ENCODE measurements around the gene IFT81.

The IFT81 gene

DNA sequence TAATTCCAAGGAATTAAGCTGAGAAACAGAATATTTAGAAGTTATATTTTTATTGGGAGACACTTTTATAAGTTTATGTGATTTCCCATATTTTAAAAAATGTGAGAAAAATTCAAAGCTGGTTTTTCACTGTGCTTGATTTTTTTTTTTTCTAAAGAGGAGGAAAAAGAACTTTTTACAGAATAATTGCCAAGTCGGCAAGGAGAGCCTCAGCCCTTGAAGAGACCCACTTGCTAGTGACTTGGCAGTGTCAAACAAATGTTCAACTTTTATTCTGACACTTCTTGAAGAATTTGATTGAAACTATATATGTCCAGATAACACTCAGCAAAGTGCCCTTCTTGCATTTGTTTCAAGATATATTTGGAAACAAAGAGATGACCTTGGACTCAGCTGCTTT lies 104.6 kb downstream of the IFT81 start:
- no peak for DNase-seq (ENCODE audit: low read depth, low spot score)
- H3K4me3 ChIP-seq (ENCODE audit: low read depth, low read length), result no peak overlapping the region
- CTCF ChIA-PET, result interaction anchor here (1.2 kb wide), 1 partner anchor 130 kb away, joined by 3 read pairs; no protein-coding TSS in a partner anchor
- TF ChIP-seq, protein P1, sequence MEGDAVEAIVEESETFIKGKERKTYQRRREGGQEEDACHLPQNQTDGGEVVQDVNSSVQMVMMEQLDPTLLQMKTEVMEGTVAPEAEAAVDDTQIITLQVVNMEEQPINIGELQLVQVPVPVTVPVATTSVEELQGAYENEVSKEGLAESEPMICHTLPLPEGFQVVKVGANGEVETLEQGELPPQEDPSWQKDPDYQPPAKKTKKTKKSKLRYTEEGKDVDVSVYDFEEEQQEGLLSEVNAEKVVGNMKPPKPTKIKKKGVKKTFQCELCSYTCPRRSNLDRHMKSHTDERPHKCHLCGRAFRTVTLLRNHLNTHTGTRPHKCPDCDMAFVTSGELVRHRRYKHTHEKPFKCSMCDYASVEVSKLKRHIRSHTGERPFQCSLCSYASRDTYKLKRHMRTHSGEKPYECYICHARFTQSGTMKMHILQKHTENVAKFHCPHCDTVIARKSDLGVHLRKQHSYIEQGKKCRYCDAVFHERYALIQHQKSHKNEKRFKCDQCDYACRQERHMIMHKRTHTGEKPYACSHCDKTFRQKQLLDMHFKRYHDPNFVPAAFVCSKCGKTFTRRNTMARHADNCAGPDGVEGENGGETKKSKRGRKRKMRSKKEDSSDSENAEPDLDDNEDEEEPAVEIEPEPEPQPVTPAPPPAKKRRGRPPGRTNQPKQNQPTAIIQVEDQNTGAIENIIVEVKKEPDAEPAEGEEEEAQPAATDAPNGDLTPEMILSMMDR (IDR thresholded peaks at IDR 0.05; ENCODE audit: insufficient read depth, low read length, missing control alignments), result no peak
- POLR2A ChIA-PET, result no interaction called here

DNA sequence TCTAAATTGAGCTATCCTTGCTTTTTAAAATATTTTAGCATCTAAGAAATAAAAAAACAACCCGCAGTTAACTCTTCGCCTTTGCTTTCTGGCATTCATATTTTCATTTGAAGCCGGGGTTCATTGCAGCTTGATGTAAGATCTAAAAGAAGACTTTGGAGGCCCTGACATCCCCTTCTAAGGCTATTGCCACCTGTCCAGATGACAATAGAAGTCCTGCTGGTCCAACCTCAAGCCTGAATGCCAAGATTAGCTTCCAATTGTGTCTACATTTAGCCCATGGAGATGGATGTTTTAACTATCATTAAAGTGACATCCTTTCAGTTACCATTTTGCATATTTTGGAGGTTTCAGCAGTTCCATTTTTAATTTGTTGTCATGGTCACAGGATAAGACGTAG lies 105.3 kb downstream of the IFT81 start:
- DNase-seq (ENCODE audit: low read depth, low spot score), result no peak
- POLR2A ChIA-PET, result no interaction called here
- H3K4me3 ChIP-seq (ENCODE audit: low read depth, low read length), result no peak overlapping the region
- CTCF ChIA-PET, result interaction anchor here (1.2 kb wide), 1 partner anchor 130 kb away, joined by 3 read pairs; no protein-coding TSS in a partner anchor
- TF ChIP-seq, protein P1 (IDR thresholded peaks at IDR 0.05; ENCODE audit: insufficient read depth, low read length, missing control alignments), result no peak

DNA sequence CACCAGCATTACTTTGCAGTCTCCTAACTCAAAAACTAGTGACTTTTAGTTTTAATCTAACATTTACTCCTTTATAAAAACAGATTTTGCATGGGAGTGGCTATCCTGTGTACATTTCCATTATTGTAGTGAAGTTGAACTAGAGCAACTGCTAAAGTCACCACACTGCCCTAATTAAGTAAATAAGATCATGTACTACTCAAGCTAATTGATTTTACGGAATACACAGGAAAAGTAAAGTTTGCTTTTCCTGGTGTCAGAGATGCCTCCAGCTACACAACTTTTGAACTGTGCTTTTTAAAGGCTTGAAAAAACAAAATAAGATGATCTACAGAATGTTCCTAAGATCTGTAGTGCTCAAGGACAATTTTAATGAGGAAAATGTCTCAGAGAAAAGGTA lies 106.5 kb downstream of the IFT81 start:
- ChIA-PET POLR2A (no interaction called here), CTCF (no interaction called here)
- TF ChIP-seq, protein P1 (IDR thresholded peaks at IDR 0.05; ENCODE audit: insufficient read depth, low read length, missing control alignments), result no peak
- DNase-seq (ENCODE audit: low read depth, low spot score), result no peak
- H3K4me3 ChIP-seq (ENCODE audit: low read depth, low read length), result no peak overlapping the region

DNA sequence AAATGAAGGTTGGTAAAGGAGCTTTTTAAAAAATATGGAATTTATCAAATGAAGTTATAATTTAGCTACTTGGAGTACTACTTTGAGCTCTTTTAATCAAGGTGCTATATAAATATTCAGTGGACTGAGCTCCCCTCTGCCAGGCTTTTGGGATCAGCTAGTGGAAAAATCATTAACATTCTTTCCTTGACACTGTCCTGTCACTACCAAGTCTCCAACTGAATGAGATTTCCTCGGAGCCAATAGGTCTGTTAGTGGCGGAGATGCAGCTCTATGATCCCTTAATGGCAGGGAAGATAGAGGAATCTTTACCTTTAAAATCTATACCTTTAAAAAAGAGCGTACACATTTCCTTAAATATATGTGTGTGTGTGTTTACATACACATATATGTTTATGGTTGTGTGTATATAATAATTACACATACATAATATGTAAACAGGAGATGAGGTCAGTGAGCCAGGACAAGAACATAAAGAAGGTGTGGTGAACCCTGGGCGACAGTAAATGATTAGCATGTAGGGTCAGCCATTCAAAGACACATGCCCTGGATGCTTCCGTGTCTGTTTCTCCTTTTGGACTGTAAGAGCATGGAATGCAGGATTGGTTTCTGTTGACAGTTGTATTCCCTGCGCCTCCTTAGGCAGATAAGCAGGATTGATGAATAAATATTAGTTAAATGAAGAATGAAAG lies 109.2 kb downstream of the IFT81 start:
- TF ChIP-seq, protein P1 (IDR thresholded peaks at IDR 0.05; ENCODE audit: insufficient read depth, low read length, missing control alignments), result no peak
- CTCF ChIA-PET, result interaction anchor here (1.1 to 2.5 kb wide), 2 partner anchors 9 to 11 kb away, joined by 3 to 16 read pairs; no protein-coding TSS in a partner anchor
- POLR2A ChIA-PET, result no interaction called here
- H3K4me3 ChIP-seq (ENCODE audit: low read depth, low read length), result no peak overlapping the region
- DNase-seq (ENCODE audit: low read depth, low spot score), result no peak

DNA sequence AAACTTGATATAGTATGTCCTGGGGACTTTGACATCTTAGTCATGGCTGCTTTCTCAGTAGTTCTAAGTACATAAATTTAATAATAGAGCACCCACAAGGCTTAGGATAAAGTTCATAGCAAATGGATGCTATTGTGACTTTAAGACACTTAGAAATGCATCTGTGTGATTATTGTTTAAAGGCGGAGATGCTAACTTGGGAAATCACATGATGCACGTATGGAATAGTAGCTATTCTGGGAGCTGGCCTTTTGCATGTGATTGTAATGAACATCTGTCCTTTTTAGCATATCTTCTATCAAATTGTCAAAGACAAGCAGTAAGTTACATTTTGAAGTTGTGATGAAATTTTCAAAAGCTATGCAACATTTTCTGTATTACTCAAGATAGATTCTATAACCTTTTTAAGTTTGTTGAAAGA lies 110.2 kb downstream of the IFT81 start:
- TF ChIP-seq, protein P1 (IDR thresholded peaks at IDR 0.05; ENCODE audit: insufficient read depth, low read length, missing control alignments), result no peak
- no peak for DNase-seq (ENCODE audit: low read depth, low spot score)
- no peak overlapping the region for H3K4me3 ChIP-seq (ENCODE audit: low read depth, low read length)
- ChIA-PET CTCF (interaction anchor here (2.5 kb wide), 1 partner anchor 10 kb away, joined by 16 read pairs; no protein-coding TSS in a partner anchor), POLR2A (no interaction called here)

DNA sequence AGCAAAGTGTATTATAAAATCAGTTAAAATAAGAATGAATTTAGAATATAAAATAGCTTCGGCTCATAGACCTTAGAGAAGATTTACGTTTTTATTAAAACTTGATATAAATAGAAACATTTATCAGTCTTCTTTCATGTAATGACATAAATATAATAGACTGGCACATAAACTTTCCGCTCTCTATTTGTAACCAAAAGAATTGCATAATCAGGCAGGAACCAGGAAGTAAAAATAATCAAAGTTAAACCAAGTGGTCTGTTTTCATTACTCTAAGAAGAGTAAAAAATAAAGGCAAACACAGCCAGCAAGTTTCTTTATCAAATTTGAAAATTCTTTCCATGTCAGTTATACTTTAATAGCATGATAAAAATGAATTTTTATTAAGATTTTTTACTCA lies 110.6 kb downstream of the IFT81 start:
- ChIA-PET CTCF (interaction anchor here (2.5 kb wide), 1 partner anchor 11 kb away, joined by 16 read pairs; no protein-coding TSS in a partner anchor), POLR2A (no interaction called here)
- no peak overlapping the region for H3K4me3 ChIP-seq (ENCODE audit: low read depth, low read length)
- no peak for DNase-seq (ENCODE audit: low read depth, low spot score)
- TF ChIP-seq, protein P1 (IDR thresholded peaks at IDR 0.05; ENCODE audit: insufficient read depth, low read length, missing control alignments), result no peak
